ENCODE measurements around the gene KRTAP5-10.
"Not testable (repeated sequence)": the region's sequence is repeated elsewhere in the genome, so short reads cannot be mapped to it uniquely, and the experiment has no call there.

Gene KRTAP5-10, protein sequence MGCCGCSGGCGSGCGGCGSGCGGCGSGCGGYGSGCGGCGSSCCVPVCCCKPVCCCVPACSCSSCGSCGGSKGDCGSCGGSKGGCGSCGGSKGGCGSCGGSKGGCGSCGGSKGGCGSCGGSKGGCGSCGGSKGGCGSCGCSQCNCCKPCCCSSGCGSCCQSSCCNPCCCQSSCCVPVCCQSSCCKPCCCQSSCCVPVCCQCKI

DNA sequence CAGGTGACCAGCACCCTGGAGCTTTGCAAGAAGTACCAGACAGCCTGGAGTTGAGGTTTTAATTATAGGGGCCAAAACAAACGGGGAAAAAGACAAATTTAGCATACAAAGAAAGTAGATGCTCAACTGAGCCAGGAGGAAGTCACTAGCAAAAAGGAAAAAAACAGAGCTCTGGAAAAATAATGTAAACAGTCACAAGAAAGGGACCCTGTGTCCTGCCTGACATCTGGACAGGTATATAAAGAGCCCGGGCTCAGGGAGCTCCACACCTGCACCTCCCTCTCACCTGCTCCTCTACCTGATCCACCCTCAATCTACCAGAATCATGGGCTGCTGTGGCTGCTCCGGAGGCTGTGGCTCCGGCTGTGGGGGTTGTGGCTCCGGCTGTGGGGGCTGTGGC is at the start of gene KRTAP5-10:
Gene KRTAP5-10 (plus strand): TSS at position 301 of the 400 bp plus-strand sequence. CDS start 25 bp downstream, at position 326.
- no peak within 1 kb of the TSS for H3K27ac ChIP-seq
- no peak within 1 kb of the TSS for H3K4me3 ChIP-seq
- DNase-seq (ENCODE audit: low spot score): no peak
- TF ChIP-seq, protein P1, sequence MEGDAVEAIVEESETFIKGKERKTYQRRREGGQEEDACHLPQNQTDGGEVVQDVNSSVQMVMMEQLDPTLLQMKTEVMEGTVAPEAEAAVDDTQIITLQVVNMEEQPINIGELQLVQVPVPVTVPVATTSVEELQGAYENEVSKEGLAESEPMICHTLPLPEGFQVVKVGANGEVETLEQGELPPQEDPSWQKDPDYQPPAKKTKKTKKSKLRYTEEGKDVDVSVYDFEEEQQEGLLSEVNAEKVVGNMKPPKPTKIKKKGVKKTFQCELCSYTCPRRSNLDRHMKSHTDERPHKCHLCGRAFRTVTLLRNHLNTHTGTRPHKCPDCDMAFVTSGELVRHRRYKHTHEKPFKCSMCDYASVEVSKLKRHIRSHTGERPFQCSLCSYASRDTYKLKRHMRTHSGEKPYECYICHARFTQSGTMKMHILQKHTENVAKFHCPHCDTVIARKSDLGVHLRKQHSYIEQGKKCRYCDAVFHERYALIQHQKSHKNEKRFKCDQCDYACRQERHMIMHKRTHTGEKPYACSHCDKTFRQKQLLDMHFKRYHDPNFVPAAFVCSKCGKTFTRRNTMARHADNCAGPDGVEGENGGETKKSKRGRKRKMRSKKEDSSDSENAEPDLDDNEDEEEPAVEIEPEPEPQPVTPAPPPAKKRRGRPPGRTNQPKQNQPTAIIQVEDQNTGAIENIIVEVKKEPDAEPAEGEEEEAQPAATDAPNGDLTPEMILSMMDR (IDR thresholded peaks at IDR 0.05): no peak

DNA sequence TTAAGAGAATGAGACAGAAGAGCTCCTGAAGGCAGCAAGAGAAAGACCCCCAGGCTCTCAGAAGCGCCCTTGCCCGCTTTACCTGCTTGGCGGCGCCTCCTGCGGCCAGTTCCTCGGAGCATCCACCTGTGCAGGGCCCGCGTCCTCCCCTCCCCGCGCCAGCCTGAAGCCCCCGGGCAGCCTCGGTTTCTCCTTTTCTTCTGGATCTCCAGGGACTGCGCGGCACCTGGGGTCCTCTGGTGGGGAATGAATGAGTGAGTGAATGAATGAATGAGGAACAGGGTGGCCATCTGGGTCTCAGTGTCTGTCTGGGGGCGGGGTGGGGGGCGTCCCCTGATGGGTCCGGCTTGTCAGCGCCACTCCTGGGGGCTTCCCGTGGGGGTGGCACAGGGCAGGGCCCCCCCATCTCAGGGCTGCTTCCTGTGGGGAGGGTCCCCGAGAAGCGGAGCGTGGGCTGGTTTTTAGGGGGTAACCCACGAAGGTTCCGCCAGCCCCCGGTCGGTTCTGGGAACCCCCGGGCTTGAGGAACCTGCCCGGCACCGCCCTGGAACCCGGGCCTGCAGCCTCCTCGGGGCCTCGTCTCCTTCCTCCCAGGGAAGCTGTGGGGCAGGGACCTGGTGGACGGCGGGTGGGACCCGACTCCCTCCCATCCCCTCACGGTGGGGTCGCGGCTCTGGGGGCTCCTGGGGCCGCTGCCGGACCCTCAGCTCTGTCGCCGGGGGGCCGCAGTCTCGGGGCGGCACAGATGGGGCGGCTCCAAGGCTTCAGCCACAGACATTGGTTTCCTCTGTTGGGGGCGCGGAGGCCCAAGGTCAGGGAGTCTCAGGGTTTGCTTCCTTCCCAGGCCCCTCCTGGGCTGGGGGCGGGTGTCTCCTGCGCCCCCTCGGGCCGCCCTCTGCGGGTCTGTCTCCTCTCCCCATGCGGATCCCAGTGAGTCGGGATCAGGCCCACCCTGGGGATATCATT is 46.6 kb upstream of the KRTAP5-10 start:
- no peak for DNase-seq (ENCODE audit: low spot score)
- Histone ChIP-seq H3K4me3 (no peak overlapping the region), H3K27ac (no peak overlapping the region)
- TF ChIP-seq, protein P1 (IDR thresholded peaks at IDR 0.05): no peak

DNA sequence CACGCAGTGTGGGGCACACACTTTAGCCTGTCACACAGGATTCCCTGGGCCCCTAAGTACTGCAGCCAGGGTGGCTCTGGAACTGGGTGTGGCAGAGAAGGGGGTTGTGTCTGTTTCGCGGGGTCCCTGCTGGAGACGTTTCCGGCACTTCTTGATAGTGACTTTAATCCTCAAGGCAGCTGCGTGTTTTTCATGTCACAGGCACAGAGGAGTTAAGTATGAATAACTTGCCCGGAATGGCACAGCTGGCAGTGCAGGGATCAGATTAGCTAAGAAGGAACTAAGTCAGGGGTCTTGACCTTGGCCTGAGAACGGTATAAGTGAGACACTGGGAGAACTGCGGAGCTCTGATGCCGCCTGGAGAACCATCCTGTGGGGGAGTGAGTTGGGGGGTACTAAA is 45.8 kb upstream of the KRTAP5-10 start:
- Histone ChIP-seq H3K4me3 (no peak overlapping the region), H3K27ac (no peak overlapping the region)
- TF ChIP-seq, protein P1 (IDR thresholded peaks at IDR 0.05): no peak
- no peak for DNase-seq (ENCODE audit: low spot score)

DNA sequence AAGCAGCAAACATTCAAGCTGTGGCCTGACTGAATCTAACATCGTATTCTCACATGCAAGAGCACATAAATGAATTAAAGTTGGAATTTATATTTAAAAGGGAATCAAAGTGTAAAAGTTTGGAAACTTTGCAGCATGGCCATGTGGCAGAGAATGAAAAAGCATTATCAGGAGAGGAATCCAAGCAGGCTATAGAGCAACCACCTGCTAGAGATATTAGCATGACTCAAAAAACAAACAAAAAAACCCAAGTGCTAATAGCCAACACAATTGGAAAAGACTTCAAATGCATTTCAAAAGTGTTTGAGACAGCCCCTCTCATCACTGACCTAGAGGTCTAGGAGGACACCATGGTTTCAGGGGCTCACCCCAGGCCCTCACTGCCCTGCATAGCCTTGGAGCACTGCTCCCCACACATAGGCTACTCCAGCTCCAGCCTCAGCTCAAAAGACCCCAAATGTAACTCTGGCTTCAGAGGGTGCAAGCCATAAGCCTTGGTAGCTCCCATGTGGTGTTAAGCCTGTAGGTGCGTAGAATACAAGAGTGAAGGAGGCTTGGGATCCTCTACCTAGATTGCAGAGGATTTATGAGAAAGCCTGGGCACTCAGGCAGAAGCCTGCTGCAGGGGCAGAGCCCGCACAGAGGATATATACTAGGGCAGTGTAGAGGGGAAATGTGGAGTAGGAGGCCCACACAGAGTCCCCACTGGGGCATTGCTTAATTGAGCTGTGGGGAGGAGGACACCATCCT is 40.0 kb upstream of the KRTAP5-10 start:
- DNase-seq (ENCODE audit: low spot score): no peak

DNA sequence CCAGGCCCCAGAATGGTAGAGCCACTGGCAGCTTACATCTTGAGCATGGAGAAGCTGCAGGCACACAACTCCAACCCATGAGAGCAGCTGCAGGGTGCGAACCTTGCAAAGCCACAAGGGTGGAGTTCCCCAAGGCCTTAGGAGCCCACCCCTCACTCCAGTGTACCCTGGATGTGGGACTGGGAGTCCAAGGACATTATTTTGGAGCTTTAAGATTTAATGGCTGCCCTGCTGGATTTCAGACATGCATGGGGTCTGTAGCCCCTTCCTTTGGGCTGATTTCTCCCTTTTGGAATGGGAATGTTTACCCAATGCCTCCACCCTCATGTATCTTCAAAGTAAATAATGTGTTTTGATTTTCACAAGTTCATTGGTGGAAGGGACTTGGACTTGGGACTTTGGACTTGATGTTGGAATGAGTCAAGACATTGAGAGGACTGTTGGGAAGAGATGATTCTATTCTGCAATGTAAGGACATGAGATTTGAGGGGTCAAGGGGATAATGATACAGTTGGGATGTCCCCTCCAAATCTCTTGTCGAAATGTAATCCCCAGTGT is 39.3 kb upstream of the KRTAP5-10 start:
- no peak for DNase-seq (ENCODE audit: low spot score)

More for the DNA sequence above, 40.0 kb upstream of the KRTAP5-10 start:
- Histone ChIP-seq H3K27ac (no peak overlapping the region), H3K4me3 (no peak overlapping the region)
- TF ChIP-seq, protein P1 (IDR thresholded peaks at IDR 0.05): no peak

DNA sequence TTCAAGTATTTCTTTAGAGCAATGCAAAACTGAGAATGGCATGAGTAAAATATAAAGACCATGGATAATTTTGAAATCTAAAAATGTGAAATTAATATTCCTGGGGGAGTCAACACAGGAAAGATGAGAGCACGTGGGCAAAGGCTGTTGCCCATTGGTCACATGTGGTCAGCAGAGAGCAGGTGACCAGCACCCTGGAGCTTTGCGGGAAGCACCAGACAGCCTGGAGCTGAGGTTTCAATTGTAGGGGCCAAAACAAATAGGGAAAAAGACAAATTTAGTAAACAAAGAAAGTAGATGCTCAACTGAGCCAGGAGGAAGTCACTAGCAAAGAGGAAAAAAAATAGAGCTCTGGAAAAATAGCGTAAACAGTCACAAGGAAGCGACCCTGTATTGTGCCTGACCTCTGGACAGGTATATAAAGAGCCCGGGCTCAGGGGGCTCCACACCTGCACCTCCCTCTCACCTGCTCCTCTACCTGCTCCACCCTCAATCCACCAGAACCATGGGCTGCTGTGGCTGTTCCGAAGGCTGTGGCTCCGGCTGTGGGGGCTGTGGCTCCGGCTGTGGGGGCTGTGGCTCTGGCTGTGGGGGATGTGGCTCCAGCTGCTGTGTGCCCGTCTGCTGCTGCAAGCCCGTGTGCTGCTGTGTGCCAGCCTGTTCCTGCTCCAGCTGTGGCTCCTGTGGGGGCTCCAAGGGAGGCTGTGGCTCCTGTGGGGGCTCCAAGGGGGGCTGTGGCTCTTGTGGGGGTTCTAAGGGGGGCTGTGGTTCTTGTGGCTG is 38.4 kb upstream of the KRTAP5-10 start, which contains the start of gene KRTAP5-7:
Gene KRTAP5-7 (plus strand): TSS at position 472 of the 780 bp plus-strand sequence. CDS start 34 bp downstream, at position 506.
- H3K27ac ChIP-seq; DNase-seq (ENCODE audit: low spot score); H3K4me3 ChIP-seq: not testable (repeated sequence)

More for the DNA sequence above, 39.3 kb upstream of the KRTAP5-10 start:
- Histone ChIP-seq H3K4me3 (no peak overlapping the region), H3K27ac (no peak overlapping the region)
- TF ChIP-seq, protein P1 (IDR thresholded peaks at IDR 0.05): no peak

Data from coronary artery (tissue), 2 donors.